Neural crest cell (in vitro differentiated cells): ENCODE results near the gene APH1B. TPM values are rescaled to one million over a fixed set of nuclear protein-coding genes. Genes with fewer than 3 reads are reported as not detected.

ENCODE experiments used
- DNase-seq: peaks from one replicate; pipeline ENCODE4 v3.0.0; 2021; ENCODE audit warnings: low read depth, mixed read lengths, low spot score
- H3K27ac Mint-ChIP-seq: one replicate; pipeline ENCODE4 v1.8.0; 2021; ENCODE audit warnings: mild to moderate bottlenecking, mixed read lengths; ENCODE audit not compliant: unreplicated experiment
- H3K27me3 Mint-ChIP-seq: 2 replicates; pipeline ENCODE4 v1.8.0; 2021; ENCODE audit warnings: low read depth, mild to moderate bottlenecking, mixed read lengths
- H3K36me3 Mint-ChIP-seq: 2 replicates; pipeline ENCODE4 v1.8.0; 2021; ENCODE audit warnings: low read depth, mild to moderate bottlenecking, mixed read lengths
- H3K4me1 Mint-ChIP-seq: 2 replicates; pipeline ENCODE4 v1.8.0; 2021; ENCODE audit warnings: mixed read lengths
- H3K4me3 Mint-ChIP-seq: one replicate; pipeline ENCODE4 v1.8.0; 2021; ENCODE audit warnings: mild to moderate bottlenecking, mixed read lengths
- H3K9me3 Mint-ChIP-seq: 2 replicates; pipeline ENCODE4 v1.8.0; 2021; ENCODE audit warnings: mixed read lengths
- total RNA-seq: library from RNA; stranded (reverse); gene quantifications from 2 replicates; pipeline ENCODE4 v1.2.1, GENCODE V29; 2021
- TF ChIP-seq, protein P1 (sequence below): fragments of 200-600 bp; sonication (generic); conservative IDR thresholded peaks from 2 replicates; pipeline ENCODE4 v1.5.0; 2021; ENCODE audit warnings: antibody characterized with exemption, mild to moderate bottlenecking

APH1B gene
- total RNA-seq, 1 donor from 2014 or later = 18.5 TPM

GRCh38 chr15:63238796-63239195 lies 38.6 kb upstream of the APH1B start:
- no peak overlapping the region for H3K4me3 Mint-ChIP-seq

DNA sequence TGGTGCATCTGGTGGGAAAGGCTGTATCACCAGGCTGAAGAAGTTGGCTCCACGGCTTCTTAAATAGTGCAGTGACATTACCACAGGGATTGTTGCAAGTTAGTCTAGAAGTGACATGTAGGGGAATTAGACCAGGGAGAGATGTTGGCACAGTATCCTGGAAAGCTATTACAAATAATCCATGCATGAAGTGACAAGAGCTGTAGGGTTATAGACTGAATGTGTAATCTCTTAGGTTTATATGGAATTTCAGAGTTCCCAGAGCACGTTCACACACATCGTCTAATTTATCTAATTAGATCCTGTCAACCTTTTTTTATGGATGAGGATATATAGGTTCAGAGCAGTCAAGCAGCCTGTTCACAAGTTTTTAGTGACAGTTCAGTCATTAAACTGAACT lies 37.3 kb upstream of the APH1B start:
- H3K4me1 Mint-ChIP-seq = peaks cover 32% of the 10 kb centered on the region
- TF ChIP-seq, protein P1, sequence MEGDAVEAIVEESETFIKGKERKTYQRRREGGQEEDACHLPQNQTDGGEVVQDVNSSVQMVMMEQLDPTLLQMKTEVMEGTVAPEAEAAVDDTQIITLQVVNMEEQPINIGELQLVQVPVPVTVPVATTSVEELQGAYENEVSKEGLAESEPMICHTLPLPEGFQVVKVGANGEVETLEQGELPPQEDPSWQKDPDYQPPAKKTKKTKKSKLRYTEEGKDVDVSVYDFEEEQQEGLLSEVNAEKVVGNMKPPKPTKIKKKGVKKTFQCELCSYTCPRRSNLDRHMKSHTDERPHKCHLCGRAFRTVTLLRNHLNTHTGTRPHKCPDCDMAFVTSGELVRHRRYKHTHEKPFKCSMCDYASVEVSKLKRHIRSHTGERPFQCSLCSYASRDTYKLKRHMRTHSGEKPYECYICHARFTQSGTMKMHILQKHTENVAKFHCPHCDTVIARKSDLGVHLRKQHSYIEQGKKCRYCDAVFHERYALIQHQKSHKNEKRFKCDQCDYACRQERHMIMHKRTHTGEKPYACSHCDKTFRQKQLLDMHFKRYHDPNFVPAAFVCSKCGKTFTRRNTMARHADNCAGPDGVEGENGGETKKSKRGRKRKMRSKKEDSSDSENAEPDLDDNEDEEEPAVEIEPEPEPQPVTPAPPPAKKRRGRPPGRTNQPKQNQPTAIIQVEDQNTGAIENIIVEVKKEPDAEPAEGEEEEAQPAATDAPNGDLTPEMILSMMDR = no peak
- H3K4me3 Mint-ChIP-seq = no peak overlapping the region
- H3K27me3 Mint-ChIP-seq = no peaks in the 10 kb centered on the region
- DNase-seq = no peak
- peaks cover 17% of the 10 kb centered on the region for H3K9me3 Mint-ChIP-seq
- peaks cover 27% of the 10 kb centered on the region for H3K36me3 Mint-ChIP-seq
- no peak overlapping the region for H3K27ac Mint-ChIP-seq

More at GRCh38 chr15:63238796-63239195, 38.6 kb upstream of the APH1B start:
- H3K9me3 Mint-ChIP-seq = peaks cover 17% of the 10 kb centered on the region
- TF ChIP-seq, protein P1 = no peak
- H3K27ac Mint-ChIP-seq = no peak overlapping the region
- H3K36me3 Mint-ChIP-seq = peaks cover 20% of the 10 kb centered on the region
- no peak for DNase-seq
- H3K4me1 Mint-ChIP-seq = peaks cover 28% of the 10 kb centered on the region
- H3K27me3 Mint-ChIP-seq = no peaks in the 10 kb centered on the region

- TF ChIP-seq, protein P1 = no peak
- H3K4me3 Mint-ChIP-seq = no peak overlapping the region
- no peak for DNase-seq
- H3K27me3 Mint-ChIP-seq = no peaks in the 10 kb centered on the region
- peaks cover 17% of the 10 kb centered on the region for H3K9me3 Mint-ChIP-seq
- peaks cover 32% of the 10 kb centered on the region for H3K4me1 Mint-ChIP-seq
- no peak overlapping the region for H3K27ac Mint-ChIP-seq
- peaks cover 27% of the 10 kb centered on the region for H3K36me3 Mint-ChIP-seq
Observed at GRCh38 chr15:63241316-63241715, 36.1 kb upstream of the APH1B start.

DNA sequence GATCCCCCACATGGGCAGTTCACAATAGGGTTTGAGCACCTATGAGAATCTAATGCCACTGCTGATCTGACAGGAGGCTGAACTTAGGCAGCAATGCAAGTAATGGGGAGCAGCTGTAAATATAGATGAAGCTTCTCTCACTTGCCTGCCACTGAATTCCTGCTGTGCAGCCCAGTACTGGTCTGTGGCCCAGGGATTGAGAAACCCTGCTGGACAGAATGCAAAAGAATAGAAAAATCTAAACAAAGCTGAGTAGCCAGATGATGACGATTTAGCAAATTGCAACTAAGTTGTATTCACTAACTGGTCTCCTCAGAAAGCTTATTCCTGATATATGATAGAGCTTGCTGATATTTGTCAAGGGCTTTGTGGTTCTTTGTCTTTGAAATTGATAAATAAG lies 34.3 kb upstream of the APH1B start:
- H3K4me1 Mint-ChIP-seq = peaks cover 28% of the 10 kb centered on the region
- TF ChIP-seq, protein P1 = no peak
- H3K9me3 Mint-ChIP-seq = peaks cover 11% of the 10 kb centered on the region
- no peak overlapping the region for H3K4me3 Mint-ChIP-seq
- H3K27me3 Mint-ChIP-seq = no peaks in the 10 kb centered on the region
- no peak overlapping the region for H3K27ac Mint-ChIP-seq
- peaks cover 25% of the 10 kb centered on the region for H3K36me3 Mint-ChIP-seq
- DNase-seq = no peak

- H3K36me3 Mint-ChIP-seq = peaks cover 25% of the 10 kb centered on the region
- no peak overlapping the region for H3K27ac Mint-ChIP-seq
- TF ChIP-seq, protein P1 = no peak
- DNase-seq = no peak
- no peaks in the 10 kb centered on the region for H3K27me3 Mint-ChIP-seq
- peaks cover 28% of the 10 kb centered on the region for H3K4me1 Mint-ChIP-seq
- H3K9me3 Mint-ChIP-seq = peaks cover 9% of the 10 kb centered on the region
- H3K4me3 Mint-ChIP-seq = no peak overlapping the region
Observed at GRCh38 chr15:63243776-63244175, 33.6 kb upstream of the APH1B start.

GRCh38 chr15:63244399-63244798 lies 33.0 kb upstream of the APH1B start:
- Mint-ChIP-seq H3K9me3 (peaks cover 9% of the 10 kb centered on the region), H3K27ac (peak overlapping the region; percentile 70), H3K27me3 (no peaks in the 10 kb centered on the region), H3K36me3 (peaks cover 27% of the 10 kb centered on the region), H3K4me1 (peaks cover 28% of the 10 kb centered on the region), H3K4me3 (no peak overlapping the region)
- DNase-seq = no peak
- TF ChIP-seq, protein P1 = no peak
